NCI-H524 treated with DMSO at 0.1 percent for 48 hours (cell line): ENCODE measurements around the gene PWP2.
"Not testable (repeated sequence)": the region's sequence is repeated elsewhere in the genome, so short reads cannot be mapped to it uniquely, and the experiment has no call there.

Experiments used
- DNase-seq: peaks from one replicate; lab custom pipeline; 2025; lab: John Stamatoyannopoulos, UW

PWP2 gene

DNA sequence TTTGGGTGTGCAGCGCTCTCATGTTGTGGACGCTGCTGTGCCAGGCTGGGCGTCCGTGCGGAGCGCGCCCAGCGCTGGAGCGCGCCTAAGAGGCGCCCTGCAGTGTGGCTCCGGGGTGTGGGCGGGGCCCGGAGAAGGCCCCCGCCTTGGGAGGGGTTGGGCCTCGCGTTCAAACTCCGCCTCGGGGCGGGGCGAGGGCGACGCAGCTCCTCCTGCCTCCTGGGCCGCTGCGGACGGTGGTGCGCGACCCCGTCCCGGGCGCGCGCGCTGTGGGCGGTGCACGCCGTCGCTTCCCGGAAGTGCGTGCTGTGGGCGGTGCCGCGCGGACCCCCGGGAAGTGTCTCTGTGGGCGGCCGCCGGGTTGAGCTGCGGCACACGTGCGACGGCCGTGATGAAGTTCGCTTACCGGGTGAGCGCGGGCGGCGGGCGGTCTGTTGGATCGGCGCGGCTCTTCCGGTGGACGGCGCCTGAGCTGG lies at the start of gene PWP2:
Gene PWP2 (plus strand): TSS at position 374 of the 476 bp plus-strand sequence. CDS start 18 bp downstream, at position 392.
- DNase-seq = not testable (repeated sequence)

DNA sequence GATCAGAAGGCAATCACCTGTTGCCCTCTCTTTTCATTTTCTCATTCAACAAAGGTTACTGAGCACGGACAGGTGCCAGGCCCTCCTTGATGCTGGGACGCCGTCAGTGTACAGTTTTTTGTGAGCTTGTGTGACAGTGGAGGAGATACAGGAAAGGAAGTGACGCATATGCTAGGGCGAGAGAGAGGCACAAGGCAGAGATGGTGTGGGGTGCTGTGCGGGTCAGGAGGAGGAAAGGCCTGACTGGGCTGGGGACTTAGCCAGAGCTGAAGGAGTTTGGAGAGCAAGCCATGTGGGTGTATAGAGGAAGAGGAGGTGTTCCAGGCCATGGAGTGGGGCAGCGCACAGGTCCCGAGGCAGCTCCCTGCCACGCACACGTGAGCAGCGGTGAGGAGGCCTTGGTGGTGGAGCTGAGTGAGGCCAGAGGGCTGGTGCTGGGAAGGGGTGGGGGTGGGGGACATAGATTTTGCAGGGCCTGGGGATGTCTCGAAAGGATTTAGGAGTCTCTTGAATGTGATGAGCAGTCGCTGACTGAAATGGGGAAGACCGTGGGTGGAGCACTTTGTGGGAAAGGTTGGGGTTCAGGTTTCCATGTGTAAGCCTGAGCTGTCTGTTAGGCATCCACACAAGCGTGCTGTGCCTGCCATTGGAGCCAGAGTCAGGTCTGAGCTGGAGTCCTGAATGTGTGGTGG lies 49.1 kb upstream of the PWP2 start:
- no peak for DNase-seq

DNA sequence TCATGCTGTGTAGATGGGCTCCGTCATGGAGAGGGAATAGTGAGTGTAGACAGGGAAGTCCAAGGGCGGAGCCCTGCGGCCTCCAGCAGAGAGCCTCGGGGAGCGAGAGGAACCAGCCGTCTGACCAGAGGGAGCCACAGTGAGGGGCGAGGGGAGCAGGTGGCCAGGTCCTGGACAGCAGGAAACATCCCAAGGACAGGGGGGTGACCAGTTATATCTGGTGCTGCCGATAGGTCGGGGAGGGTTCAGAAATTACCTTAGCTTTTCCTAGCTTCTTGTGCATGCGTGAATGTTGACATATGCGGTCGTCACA lies 48.6 kb upstream of the PWP2 start:
- DNase-seq = no peak

DNA sequence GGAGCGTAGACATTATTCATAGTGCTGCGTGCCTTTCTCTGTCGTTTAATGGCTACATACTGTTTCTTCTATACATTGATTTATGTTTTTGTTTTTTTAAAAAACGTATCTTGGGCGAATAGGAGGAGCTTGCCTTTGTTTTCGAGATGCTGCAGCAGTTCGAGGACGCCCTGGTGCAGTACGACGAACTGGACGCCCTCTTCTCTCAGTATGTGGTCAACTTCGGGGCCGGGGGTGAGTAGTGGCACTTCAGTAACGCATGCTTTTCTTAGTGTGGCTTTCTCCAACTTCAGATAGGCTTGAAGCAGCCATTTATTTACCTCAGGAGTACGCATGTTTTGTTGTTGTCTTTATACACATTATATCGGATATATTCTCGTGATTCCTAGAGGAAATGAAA lies 48.2 kb upstream of the PWP2 start:
- no peak for DNase-seq

DNA sequence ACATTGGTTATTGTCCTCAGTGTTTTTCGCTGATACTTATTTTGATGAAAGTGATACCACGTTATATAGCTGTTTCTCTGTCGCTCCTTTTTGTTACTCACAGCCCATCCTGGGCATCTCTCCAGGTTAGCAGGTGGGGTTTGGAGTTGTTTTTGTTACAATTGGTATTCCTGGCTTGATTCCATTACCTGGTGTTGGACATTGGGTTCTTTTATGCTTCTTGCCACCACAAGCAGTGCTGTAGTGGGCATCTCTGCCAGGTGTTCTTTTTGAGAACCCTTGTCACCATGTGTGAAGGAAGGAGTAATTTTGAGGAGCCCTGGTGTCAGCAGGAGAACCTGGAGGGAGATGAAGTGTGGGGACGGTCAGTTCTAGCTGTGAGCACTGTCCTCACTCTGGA lies 47.5 kb upstream of the PWP2 start:
- no peak for DNase-seq

DNA sequence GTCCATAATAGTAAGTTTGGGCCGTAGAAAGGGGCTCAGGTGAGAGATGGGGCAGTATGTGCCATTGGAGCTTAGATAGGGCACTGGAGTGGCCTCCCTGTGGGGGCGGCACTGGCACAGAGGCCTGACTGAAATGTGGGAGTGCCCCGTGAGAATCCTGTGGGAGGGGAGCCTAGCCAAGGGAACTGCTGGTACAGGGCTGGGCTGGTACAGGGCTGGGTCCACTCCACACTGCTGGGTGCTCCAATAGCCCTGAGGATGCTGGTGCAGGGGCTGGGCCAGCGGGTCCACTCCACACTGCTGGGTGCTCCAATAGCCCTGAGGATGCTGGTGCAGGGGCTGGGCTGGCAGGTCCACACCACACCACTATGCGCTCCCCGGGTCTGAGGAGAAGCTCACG lies 44.8 kb upstream of the PWP2 start:
- DNase-seq = no peak

DNA sequence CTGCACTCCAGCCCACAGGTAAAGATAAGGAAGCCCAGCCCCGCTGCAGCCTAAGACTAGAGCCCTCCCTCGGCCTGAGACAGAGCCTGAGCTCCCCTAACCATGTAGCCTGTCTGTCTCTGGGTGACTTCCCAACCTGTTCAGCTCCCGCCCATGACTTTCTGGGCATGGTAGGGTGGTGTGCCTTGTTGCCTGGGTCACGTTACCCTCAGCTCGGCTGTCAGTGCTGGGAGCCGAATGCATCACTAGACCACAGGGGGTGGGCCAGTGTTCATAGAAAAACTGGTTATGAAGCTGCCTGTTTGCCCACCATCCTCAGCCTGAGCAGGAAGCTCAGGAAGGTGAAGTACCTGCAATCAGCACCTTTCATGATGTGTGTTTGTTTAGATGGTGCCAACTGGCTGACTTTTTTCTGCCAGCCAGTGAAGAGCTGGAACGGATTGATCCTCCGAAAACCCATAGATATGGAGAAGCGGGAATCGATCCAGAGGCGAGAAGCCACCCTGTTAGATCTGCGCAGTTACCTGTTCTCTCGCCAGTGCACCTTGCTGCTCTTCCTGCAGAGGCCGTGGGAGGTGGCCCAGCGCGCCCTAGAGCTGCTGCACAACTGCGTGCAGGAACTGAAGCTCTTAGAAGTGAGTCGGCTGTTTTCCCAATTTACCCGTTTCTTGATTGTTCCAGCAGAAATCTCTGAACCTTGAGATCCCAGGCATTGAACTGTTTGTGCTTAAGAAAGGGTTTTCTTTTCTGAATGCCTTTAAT lies 43.9 kb upstream of the PWP2 start:
- no peak for DNase-seq

DNA sequence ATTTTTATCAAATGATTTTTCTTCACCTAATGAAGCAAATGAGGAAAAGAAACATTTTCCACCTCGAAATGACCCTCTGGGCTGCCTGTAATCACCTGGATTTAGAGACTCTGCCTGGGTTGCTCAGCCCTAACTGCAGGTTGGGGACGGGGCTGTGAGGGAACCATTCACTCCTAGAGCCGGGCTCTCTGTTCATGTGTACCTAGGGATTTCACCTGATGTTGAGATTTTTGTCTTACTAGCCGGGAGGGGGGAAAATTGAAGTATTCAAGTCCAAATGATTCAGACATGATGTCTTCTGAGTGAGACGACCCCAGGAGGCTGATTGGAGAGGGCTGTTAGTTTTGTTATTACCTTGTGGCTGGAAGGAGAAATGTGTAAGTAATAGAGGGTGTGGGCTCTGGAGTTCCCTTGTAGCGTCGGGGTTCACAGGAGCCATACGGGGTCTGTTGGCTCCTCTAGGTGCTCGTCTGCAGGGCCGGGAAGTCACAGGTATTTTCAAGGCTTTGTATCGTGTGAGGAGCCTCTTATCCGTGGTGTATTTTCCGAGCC lies 42.3 kb upstream of the PWP2 start:
- DNase-seq = no peak

DNA sequence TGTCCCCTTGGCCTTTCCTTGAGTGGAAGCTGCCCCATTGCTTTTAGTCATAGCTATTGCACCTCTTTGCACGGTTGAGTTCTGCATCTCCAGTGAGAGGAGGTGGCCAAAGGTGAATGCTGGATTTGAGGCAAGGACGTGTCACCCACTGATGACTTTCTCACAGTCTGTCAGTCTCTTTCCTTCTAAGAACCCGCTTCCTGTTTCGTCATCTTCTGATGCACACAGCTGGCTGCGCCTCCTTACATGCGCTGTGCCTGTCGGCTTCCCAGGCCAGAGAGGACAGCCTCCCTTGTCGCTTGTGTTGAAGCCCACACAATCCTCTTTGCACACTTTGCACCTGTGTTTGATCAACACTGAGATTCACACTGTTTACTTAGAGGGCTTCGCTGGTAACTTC lies 41.8 kb upstream of the PWP2 start:
- DNase-seq = no peak

DNA sequence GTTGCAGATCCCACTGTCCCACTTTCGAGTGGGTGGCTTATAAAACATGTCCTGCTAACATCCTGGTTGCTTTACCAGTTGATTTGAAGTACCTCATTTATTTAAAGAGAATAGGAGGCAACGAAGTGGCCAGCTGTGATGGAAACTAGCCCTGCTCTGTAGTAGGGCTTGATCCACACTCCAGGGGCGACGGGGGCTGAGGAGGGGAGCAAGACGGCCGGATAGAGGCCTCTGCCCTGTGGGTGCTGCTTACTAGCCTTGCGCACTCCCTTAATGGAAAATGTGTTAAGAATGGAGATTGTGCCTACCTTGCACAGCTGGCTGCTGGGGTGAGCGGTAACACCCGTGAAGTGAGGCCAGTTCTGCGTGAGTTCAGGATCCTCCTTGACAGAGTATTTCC lies 41.1 kb upstream of the PWP2 start:
- DNase-seq = no peak

DNA sequence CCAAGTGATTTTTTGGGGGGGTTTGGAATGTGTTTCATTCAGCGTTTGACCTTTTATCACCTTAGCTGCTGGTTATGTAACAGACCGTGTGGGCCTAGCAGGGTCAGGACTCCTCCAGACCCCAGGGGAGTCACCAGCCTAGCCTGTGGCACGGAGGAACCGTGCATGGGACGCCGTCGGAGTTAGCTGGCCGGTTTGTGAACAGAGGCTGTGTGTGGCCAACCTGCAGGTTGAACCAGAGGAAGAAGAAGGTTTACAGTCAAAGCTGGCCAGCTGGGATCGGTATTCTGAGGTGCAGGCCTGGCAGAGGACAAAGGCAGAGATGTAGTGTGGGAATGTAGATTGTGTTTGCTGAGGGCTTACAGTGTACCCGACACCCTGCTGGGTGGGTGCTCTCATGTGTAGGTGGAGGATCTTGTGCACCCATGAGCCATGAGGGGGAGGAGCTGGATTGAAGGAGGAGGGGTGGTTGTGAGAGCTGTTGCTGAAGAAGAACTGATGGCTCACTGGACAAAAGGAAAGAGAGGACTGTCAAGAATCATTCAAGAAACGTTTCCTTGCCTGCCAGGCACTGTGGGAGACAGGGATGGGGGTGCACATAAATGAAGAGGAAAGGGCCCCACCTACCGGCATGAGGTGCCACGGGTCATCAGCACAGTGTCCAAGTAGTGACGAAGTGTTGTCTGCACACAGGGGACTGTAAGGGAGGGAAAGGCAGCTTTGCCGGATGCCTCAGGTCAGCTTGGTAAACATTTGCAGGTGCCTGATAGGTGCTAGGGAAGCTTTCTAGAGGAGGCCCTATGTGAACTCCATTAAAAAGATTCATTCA lies 40.0 kb upstream of the PWP2 start:
- DNase-seq = no peak

DNA sequence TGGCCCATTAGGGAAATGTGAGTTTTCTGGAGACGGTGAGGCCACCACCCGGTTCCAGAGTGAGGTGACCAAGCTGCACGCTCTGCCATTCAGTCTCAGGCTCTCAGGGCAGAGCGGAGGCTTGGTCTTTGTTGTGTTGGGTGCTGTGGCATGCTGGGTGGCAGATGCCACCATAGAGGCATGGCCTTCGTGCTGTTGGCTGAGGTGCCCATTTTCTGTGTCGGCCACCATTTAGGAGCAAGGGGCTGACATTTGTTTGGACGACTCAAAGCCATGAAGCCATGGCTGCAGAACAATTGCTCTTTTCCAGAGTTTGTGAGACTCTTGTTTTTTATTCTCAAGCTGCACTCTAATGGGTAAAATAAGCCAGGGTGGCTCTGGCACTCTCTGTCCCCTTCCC lies 36.8 kb upstream of the PWP2 start:
- no peak for DNase-seq

DNA sequence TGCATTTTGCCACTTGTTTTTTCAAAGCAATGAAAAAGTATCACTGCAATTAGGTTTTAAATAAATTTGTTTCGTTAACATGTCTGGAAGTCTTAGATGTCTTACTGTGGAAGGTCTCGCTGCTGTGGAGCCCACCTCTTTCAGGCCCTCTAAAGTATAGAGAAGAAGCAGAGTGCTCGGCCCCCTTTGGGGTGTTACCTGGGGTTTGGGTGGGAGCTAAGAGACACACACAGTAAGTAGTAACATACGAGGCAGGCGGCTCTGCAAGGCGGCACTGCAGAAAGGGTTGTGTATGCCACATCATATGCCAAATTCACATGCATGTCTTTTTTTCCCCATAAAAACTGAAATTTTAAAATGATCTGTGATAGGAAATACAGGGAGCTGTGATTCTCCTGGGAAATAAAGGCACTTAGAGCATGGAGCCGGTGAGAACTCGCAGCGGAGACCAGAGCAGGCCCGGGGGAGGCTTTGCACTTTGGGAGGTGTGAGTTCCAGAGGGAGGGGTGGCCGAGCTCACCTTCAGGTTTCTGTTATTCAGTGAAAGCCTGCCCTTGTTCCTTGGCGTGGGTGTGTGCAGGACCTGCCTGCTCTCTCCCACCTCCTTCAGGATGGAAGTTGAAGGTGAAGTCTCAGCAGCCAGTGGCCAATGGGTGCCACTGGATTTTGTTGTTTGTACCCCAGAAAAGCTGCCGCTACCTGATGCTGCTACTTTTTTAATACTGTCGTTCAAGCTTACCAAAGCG lies 35.7 kb upstream of the PWP2 start:
- DNase-seq = no peak

DNA sequence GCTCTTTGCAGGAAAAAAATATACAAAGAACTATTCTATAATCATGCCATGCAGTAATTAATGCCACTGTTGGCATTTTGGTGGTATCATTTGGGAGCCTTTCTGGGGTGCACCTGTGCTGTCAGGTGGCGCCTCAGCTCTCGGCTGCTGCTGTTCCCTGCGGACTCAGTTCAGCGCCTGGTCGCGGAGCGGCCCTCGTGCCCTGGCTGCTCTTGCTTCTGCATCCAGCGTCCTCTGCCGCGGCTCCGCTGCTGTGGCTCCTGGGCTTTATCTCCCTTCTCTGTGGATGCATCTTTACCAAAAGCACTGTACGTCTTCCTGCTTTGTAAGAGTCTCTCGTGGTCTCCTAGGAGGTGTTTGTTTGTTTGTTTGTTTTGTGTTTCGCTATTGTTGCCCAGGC lies 35.1 kb upstream of the PWP2 start:
- no peak for DNase-seq

DNA sequence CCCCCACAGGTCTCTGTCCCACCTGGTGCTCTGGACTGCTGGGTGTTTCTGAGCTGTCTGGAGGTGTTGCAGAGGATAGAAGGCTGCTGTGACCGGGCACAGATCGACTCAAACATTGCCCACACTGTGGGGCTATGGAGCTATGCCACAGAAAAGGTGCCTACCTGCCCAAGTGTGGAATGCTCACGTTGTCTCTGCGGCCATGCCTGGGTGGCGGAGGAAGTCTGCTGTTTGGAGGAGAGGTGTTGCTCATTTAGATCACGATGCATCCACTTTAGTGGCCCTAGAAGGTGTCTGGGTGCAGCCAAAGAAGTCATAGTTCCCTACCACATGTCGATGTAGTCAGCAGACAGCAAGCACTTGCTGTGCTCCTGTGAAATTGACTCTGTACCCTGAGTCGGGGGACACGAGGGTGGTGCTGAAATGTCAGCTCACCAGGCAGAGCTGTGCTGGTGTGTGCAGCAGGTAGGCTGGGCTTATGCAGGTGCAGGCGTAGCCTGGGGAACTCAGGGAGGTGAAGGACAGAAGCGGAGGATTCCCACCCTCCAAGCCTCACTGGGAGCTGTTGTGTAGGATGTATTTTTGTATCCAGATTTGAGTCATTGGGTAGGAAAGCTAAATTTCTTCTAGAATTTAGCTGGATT lies 32.8 kb upstream of the PWP2 start:
- no peak for DNase-seq

DNA sequence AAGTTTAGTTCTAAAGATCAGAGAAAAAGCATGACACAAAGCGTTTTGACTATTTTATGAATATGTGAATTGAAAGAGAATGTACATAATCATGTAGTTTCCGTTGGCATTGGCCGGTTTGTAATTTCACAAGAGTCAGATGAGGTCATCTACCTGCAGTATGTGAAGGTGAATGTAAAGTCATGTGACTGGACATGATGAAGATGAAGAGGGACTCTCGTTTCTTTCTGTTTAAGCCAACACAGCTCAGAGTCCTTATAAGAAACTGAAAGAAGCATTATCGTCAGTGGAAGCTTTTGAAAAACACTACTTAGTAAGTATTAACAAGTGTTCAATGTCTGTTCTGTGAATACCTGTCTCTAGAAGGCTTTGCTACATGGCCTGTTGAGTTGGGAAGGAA lies 30.9 kb upstream of the PWP2 start:
- no peak for DNase-seq

DNA sequence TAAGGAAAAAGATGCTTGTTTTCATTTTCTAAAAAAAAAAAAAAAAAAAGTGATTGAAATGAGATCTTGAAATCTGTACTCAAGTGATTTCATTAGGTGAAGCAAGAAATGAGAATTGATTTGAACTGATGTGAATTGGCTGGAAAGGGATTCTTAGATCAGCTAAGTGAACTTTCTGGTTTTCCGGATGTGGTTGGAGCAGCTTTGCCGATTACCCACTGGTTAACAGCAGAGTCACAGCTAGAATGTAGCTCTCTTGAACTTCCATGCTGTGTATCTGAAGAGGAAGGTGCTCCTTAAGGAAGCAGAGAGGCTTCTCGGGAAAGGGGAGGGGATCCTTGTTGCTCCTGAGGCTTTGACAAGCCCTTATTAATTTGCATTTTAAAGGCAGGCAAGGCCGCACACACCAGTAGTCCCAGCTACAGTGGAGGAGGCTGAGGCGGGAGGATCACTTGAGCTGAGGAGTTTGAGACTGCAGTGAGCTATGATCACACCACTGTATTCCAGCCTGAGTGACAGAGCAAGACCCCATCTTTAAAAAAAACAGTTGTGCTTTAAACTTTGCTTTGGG lies 28.7 kb upstream of the PWP2 start:
- DNase-seq = no peak

DNA sequence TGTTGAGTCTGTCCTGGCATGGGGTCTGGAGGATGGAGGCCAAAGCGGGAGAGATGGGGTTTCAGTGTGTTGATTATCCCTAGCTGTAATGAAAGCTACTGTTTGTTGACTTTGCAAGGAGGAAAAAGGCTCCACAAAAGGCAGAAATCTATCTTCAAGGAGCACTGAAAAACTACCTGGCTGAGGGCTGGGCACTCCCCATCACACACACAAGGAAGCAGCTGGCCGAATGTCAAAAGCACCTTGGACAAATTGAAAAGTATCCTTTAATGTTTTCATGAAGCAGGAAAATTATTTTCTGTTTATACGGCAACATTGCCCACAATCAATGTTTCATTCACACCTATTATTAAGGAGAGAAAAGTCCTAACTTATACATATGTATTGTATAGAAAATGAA lies 27.8 kb upstream of the PWP2 start:
- DNase-seq = no peak

DNA sequence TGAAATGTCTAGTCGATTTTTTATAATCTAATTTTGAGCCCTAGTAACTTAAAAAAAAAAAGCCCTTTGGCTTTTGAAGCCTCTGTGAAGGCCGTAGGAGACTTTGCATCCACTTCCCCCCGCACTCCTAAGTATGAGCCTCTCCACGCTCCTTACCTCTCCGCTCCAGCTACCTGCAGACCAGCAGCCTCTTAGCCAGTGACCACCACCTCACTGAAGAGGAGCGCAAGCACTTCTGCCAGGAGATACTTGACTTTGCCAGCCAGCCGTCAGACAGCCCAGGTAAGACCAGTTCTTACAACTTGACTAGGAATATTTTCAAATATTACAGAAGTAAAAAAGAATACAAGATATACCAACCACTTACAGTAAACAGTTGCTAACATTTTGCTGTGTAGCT lies 27.4 kb upstream of the PWP2 start:
- DNase-seq = no peak

DNA sequence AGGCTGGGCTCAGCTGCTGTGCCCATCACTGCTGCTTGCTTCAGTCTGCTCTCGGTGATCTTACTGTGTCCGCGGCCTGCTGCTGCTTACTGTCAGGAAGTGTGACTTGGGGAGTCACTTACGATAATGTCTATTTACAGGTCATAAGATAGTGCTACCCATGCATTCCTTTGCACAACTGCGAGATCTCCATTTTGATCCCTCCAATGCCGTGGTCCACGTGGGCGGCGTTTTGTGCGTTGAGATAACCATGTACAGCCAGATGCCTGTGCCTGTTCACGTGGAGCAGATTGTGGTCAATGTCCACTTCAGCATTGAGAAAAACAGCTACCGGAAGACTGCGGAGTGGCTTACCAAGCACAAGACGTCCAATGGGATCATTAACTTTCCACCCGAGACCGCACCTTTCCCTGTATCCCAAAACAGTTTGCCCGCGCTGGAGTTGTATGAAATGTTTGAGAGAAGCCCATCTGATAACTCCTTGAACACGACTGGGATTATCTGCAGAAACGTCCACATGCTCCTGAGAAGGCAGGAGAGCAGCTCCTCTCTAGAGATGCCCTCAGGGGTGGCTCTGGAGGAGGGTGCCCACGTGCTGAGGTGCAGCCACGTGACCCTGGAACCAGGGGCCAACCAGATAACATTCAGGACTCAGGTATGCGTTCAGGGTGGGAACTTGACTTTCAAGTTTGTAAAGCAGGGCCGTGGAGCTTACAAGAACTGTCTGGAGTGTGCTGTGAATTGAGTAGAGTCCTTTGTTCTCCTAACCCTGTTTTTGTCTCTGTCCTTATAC lies 24.4 kb upstream of the PWP2 start:
- no peak for DNase-seq
